ENCODE results near the gene IGF2R. TPM values are rescaled to one million over a fixed set of nuclear protein-coding genes. Genes with fewer than 3 reads are reported as not detected.
"Not testable (repeated sequence)": the region's sequence is repeated elsewhere in the genome, so short reads cannot be mapped to it uniquely, and the experiment has no call there.

Gene IGF2R
- total RNA-seq, 1 experiment from 2014 or later: 29.8 TPM

GRCh38 chr6:159996626-159997497 lies 28.0 kb downstream of the IGF2R start:
- no peak for DNase-seq (ENCODE audit: low spot score)

GRCh38 chr6:159997498-159998101 lies 28.7 kb downstream of the IGF2R start:
- DNase-seq (ENCODE audit: low spot score): no peak

GRCh38 chr6:159998538-159998937 lies 29.7 kb downstream of the IGF2R start:
- DNase-seq (ENCODE audit: low spot score): no peak

GRCh38 chr6:159999240-159999671 lies 30.4 kb downstream of the IGF2R start:
- DNase-seq (ENCODE audit: low spot score): no peak

- no peak for DNase-seq (ENCODE audit: low spot score)
These were observed 31.4 kb downstream of the IGF2R start for GRCh38 chr6:160000280-160000704.

GRCh38 chr6:160000893-160001427 lies 32.1 kb downstream of the IGF2R start:
- DNase-seq (ENCODE audit: low spot score): not testable (repeated sequence)

GRCh38 chr6:160002882-160003281 lies 34.0 kb downstream of the IGF2R start:
- DNase-seq (ENCODE audit: low spot score): no peak

- DNase-seq (ENCODE audit: low spot score): no peak
These were observed 35.1 kb downstream of the IGF2R start for GRCh38 chr6:160004018-160004417.

- DNase-seq (ENCODE audit: low spot score): no peak
These were observed 35.7 kb downstream of the IGF2R start for GRCh38 chr6:160004419-160005175.

GRCh38 chr6:160005211-160005610 lies 36.3 kb downstream of the IGF2R start:
- no peak for DNase-seq (ENCODE audit: low spot score)

GRCh38 chr6:160005861-160006540 lies 37.1 kb downstream of the IGF2R start:
- DNase-seq (ENCODE audit: low spot score): no peak

GRCh38 chr6:160007145-160007544 lies 38.3 kb downstream of the IGF2R start:
- no peak for DNase-seq (ENCODE audit: low spot score)

GRCh38 chr6:160007611-160008010 lies 38.7 kb downstream of the IGF2R start:
- no peak for DNase-seq (ENCODE audit: low spot score)

GRCh38 chr6:160010067-160010466 lies 41.2 kb downstream of the IGF2R start:
- no peak for DNase-seq (ENCODE audit: low spot score)

GRCh38 chr6:160013987-160014868 lies 45.3 kb downstream of the IGF2R start:
- DNase-seq (ENCODE audit: low spot score): no peak

- DNase-seq (ENCODE audit: low spot score): no peak
These were observed 45.9 kb downstream of the IGF2R start for GRCh38 chr6:160014869-160015182.

GRCh38 chr6:160015778-160016684 lies 47.1 kb downstream of the IGF2R start:
- DNase-seq (ENCODE audit: low spot score): no peak

GRCh38 chr6:160022101-160022500 lies 53.2 kb downstream of the IGF2R start:
- no peak for DNase-seq (ENCODE audit: low spot score)

- DNase-seq (ENCODE audit: low spot score): no peak
These were observed 53.9 kb downstream of the IGF2R start for GRCh38 chr6:160022793-160023192.

GRCh38 chr6:160024152-160024551 lies 55.3 kb downstream of the IGF2R start:
- DNase-seq (ENCODE audit: low spot score): no peak
